ENCODE data around the gene TP53RK.
"Not testable (repeated sequence)": the region's sequence is repeated elsewhere in the genome, so short reads cannot be mapped to it uniquely, and the experiment has no call there.

Gene TP53RK

DNA sequence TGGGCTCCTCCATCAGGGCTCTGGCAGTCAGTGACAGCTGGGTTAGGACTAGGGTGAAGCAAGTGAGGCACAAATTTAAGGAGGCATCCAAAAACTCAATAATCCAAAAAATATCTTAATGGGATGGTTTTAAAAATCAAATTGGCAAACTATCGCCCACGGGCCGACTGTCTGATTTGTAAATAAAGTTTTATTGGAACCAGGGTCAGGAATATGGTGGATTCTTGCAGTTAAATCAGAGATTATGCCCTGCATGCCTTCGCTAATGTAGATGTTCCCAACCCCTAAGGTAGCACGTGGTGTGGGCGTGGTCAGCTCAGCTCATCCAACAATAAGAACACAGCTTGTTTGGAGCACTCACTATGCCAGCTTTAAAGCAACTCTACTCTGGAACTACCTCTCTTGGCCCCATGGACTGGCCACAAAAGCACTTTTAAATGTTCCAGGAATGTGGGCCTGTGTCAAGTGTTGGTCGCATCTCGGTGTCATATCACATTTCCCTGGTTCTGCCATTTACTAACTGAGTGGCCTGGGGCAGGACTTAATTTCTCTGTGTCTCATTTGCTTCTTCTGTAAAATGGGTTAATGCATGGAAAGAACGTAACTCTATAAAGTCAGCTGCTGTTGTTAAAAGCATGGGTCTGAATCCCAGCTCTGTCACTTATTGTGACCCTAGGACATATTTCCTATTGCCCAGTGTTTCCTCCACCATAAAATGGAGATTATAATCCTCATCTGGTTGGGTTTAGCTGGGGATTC is 7.0 kb downstream of the TP53RK start:
- DNase-seq: no peak

DNA sequence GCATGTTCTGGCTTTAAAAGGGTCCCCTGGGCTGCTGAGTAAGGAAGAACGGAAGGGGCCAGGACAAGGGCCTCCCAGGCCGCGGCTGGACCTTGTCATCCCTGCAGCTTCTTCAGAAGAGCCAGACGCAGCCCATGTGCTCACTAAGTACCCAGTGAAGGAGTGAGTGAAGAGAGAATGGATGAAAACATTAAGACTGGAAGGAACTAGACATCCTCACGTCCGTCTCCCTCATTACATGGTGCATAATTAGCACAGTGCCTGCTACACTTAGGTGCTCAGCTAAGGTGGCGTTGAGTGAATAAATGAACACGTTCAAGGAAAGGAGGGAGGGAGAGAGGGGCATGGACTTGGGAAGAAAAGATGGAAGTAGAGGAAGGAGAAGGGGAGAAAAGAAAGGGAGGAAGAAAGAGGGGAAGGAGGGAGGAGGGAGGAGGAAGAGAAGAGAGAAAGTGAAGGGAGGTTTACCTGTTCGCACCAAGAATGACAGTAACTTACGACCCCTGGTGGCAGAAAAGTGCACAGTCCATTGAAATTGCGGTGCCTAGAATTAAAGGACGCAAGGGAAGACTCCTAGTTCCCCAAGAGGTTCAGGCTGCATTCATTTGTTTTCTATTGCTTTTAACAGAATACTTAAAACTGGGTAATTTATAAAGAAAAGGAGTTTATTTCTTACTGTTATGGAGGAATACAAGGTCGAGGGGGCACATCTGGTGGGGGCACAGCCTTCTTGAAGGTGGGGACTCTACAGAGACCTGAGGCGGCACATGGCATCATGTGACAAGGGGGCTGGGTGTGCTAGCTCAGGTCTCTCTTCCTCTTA is 8.0 kb downstream of the TP53RK start:
- peak; percentile 46 for DNase-seq

DNA sequence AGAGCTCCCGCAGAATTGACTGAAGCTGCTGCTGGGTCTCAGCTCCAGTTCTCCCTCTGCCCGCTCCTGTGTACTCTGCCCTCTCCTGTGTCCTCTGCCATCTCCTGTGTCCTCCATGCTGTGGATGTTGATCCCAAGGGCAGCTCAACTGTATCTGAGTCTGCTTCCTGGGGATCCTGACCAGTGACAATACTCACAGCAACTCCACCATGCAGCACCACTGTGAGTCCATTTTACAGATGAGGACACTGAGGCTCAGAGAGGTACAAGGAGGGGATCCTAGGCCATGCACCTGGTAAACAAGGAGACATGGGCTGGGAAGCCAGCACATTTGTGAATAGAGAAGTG is 8.6 kb downstream of the TP53RK start:
- DNase-seq: no peak

DNA sequence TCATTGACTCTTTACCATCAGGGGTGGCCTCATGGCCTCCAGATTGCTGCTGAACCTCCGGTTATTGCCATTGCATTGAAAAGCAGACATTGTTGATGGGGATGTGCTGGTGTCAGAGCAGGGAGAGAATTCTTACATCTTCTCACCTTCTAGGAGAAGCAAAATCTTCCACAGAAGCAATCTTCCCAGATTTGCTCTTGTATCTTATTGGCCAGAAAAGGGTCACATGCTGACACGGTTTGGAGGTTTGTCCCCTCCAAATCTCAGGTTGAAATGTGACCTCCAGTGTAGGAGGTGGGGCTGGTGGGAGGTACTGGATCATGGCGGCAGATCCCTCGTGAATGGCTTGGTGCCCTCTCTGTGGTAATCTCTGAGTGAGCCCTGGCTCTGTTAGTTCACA is 10.7 kb downstream of the TP53RK start:
- DNase-seq: no peak

DNA sequence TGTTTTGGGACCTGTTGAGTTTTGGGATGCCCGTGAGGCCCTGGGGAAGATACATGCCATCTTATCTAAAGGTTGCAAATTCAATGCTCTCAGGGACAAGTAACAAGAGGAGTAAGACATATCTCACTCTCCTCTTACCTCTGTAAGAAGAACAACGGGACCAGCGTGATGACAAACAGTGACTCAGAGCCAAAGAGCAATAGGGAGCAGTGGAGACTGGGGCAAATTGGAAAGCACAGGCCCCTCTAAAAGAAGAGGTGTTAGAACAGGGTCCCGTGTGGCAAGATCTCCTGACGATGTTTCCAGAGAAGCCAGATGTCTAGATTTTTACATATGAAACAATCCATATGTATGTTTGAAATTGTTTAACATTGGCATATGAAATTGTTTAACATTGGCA is 11.6 kb downstream of the TP53RK start:
- DNase-seq: no peak

DNA sequence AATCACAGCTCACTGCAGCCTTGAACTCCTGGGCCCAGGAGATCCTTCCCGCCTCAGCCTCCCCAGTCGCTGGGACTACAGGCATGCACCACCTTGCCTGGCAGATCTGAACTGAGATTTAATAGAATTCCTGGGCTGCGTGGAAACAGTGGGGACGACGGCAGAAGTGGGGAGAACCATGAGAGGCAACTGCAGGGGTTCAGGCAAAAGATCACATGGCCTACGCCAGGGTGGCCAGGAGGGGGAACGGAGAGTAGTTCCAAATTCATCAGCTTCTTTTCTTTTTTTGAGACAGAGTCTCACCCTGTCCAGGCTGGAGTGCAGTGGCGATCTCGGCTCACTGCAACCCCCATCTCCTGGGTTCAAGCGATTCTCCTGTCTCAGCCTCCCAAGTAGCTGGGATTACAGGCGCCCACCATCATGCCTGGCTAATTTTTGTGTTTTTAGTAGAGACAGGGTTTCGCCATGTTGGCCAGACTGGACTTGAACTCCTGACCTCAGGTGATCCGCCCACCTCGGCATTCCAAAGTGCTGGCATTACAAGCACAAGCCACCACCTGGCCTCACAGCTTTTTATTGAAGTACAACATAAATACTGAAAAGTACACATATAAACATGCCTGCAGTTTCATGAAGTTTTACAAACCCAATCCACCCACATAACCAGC is 12.5 kb downstream of the TP53RK start:
- DNase-seq: not testable (repeated sequence)

DNA sequence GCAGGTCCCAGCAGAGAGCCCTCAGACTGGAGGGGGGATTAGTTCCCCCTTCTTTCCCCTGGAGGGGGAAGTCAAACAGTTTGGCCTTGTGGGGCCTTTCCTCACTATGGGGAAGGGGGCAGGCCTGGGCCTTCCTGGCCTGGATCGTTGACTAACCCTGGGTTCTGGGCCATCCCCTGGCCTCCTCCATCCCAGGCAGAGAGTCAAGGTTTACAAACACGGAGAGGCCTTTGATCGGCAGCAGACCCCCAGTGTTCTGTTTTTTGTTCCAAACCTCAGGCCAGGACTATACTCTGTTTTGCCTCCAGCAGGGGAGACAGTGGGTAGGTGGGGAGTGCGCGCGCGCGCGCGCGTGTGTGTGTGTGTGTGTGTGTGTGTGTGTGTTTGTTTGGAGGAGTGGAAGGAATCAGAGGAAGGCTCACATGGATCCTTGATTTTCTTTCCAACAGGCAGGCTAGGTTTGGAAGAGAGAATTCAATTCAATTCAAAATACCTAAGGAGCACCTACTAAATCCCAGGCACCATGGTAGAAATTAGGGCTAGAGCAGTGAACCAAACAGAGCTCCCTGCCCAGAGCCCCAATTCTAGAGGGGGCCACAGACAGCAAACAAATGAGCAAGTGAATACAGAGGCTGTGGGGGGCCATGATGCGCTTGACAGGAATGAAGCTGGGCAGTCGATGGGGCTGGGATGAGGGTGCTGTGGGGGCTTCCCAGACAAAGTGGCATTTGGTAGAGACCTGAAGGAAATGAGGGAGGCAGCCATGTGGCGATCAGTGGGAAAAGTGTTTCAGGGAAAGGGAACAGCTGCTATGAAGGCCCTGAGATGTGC is 14.8 kb downstream of the TP53RK start:
- DNase-seq: peak; percentile 13

DNA sequence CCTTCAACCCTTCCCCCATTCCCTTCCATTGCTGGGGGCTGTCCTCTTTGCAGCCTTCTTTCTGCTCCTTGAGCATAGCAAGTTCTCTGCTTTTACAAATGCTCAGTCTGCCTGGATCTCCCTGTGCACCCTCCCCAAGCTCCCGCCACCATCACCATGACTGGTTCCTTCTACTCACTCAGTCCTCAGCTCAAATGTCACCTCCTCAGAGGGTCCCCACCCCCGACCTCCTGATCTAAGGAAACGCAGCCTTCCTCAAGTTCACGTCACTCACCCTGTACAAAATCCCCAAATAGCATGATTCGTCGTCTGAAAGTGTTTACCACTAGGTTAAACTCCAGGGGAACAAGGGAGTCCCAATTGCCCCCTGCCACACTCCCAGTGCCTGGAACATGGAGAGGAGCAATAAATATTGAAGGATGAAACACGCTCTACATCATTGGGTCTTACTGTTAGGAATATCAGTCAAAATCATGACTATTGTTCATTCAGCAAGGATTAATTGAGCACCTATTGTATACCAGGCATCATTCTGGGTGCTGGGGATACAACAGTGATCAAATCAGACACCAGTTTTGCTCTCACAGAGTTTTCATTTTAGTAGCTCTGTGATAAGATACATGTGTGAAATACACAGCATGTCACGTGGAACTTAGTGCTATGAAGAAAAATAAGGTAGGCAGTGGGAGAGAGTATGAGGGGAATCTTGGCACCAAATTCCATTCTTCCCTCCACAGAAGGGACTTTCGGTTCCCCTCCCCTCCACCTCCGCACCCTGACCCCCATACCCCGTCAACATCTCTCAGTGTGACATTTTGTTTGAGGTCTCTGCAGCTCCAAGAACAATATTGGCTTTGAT is 15.6 kb downstream of the TP53RK start:
- DNase-seq: no peak

DNA sequence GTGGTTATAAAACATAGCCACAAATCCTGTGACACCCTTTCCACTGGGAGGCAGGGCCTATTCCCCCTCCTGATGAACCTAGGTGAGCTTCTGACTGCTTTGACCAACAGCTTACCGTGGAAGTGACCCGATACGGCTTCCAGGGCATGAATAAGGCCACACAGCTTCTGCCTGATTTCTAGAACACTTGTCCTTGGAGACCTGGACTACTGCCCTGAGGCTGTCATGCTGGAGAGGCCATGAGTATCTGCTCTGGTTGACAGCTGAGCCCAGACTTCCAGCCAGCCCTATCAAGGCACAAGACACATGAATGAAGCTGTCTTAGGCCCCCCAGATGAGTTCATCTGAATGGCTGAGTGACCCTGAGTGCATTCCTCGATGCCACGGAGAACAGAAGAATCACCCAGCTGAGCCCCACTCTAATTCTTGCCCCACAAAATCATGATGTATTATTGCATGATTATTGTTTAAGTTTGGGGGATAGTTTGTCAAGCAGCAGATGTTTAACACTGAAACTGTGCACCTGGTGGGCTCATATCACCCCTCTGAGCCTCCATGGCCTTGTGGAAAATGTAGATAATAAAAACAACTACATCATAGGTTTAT is 16.6 kb downstream of the TP53RK start:
- DNase-seq: no peak

DNA sequence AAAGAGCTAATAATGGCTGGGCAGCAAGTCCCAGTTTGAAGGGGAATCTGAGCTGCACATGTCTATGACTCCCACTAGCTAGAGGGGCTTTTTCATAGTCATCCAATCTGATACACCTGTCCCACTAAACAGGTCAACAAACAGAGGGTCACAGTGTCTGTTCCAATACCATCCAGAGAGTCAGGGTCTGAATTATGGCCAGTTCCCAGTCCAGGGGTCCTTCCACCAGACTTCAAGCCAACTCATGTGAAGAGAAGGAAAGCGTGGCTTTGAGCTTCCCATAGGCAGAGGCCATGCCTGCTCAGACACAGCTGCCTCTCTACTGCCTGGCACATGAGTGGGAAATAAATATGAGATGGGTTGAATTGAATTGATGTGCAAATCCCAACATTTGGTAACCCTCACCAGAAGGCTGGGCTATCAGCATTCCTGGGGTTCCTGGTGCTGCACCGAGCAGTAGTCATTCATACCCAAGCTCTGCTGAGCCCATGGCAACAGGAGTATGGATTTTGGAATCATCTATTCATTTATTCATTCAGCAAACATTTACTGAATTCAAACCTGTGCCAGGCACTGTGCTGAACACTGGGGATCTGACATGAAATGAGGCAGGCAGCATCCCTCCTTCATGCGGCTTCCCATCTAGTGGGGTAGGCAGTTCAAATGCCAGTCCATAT is 17.2 kb downstream of the TP53RK start:
- DNase-seq: no peak

DNA sequence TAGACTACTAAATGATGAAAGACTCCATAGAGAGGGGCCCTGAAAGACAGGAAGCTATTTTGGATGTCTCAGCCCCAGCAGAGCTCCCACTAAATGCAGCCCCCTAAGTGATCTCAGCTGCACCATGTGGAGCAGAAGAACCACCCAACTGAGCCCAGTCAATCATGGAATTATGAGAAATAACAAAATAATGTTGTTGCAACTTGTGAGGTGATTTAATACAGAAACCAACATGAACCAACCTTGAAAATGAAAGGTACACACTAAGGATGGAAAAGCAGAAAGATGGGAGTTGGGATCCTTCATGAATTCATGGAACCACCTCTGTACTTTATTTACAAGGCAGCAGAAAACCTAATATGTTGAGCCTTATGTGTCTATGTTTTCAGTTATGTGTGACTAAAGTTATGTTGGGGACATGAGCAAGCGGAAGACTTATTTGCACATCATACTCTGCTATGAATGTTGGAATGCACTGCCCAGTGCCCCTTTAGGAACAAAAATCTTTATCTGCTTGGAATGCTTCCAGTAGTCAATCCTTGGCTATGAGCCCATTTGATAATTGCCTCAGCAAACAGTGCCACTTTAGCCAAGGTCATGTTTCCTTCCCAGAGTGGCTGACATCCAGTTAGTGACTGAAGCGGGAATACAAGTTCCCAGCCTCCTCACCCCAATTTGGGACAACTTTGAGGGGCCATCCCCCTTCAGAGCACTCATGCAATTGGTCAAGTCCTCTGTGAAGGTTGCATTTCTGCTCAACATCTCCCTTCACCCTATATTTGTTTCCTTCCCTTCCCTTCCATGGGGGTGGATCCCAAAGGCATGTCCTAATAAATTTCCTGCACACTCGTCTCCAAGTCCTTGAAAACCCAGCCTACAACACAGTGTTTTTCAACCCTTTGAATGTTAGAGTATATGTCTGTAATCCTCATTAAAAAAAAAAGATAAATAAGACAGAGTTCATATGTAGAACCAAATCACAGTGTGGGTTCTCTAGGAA is 18.4 kb downstream of the TP53RK start:
- DNase-seq: no peak

DNA sequence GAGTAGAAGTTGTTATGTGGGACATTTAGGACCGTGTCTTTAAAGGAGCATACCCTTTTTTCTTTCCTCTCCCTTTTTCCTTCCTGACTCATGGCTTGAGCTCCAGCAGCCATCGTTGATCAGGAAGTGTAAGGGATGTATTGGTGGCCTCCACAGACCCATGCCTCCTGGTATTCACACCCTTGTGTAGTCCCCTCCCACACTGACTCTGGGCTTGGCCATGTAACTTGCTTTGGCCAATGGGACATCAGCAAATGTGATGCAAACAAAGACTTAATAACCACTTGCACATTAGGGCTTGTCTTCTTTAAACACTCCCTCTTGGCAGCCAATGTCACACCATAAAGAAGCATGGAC is 19.0 kb downstream of the TP53RK start:
- DNase-seq: no peak

DNA sequence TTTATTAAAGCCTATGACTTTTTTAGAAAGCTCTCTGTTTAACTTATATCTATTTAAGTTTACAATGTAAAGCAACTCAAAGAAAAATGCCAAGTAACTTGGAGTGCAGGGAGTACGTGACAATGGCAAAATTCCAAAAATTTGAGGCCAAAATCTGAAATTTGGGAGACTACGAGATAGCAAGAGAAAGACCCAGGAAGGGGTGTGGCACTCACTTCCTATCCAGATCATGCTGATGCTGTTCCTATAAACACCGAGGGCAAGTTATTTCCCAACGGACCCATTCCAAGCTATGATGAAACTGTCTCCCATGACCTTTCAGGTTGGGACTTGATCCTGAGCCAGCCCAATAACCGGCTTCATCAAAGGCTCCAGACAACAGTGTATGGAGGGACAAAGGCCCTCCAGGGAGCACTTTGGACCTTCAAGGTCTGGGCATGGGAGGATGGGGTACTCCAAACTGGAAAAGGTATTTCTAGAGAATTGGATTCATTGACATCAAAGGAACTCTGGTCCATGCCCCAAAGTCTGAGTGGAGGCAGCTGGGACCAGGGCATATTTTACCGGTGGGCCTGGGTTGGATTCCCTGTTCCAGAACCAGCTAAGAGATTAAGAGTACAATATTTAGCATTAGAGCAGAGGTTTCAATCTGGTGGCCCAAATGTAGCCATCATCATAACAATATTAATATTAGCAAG is 22.3 kb downstream of the TP53RK start:
- no peak for DNase-seq

DNA sequence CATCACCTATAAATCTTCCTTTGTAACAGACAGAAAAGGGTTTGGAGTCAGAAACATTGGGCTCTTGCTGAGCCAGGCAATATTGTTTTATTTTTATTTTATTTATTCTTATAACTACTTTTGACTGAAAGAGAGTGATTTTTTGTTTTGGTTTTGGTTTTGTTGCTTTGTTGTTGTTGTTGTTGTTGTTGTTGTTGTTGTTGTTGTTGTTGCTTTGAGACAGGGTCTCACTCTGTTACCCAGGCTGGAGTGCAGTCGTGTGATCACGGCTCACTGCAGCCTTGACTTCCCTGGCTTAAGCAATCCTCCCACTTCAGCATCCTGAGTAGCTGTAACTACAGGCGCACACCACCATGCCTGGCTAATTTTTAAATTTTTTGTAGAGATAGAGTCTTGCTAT is 22.9 kb downstream of the TP53RK start:
- no peak for DNase-seq

DNA sequence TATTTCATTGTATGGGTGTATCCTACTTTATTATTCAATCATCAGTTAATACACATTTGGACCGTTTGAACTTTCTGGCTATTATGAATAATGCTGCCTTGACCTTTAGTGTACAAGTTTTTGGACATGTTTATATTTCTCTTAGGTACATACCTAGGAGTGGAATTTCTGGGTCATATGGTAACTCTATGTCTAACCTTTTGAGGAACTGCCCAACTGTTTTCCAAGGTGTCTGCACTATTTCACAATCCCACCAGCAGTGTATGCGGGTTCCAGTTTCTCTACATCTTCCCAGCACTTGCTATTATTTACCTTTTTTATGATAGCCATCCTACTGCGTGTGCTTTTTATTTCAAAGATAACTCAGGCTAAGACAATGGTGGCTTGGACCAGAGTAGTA is 23.6 kb downstream of the TP53RK start:
- no peak for DNase-seq

DNA sequence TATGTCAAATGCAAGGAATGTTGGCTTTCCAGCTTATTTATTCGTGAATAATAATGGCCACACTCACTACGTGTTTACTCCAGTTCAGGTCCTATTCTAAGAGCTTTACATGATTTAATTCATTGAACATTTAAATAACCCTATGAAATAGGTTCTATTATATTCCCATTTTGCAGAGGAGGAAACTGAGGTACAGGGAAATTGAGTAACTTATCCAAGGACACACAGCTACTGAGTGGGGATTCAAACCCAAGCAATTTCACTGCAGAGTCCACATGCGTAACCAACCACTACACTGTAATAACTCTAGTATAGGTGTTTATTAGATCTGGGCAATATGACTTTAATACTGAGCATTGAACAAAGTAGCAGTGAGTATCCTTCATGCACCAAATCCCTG is 25.7 kb downstream of the TP53RK start:
- DNase-seq: no peak

DNA sequence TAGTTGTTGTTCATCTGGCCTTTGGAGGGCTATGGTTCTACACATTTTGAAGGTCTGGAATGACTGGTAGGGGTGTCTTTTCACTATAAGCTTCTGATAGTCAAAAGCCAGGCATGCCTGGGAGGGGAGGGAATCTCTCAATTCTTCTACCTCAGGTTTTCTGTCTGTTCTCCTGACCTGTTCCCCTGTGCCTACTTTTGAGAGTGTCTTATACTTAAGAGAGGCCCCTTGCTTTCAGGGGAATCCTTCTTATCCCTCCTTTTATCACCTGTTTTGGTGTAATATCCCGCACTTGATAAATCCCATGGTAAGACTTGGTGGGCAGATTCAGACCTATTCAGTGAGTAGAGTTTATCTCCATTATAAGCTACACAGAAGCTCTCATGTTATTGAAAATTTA is 27.6 kb downstream of the TP53RK start:
- no peak for DNase-seq

DNA sequence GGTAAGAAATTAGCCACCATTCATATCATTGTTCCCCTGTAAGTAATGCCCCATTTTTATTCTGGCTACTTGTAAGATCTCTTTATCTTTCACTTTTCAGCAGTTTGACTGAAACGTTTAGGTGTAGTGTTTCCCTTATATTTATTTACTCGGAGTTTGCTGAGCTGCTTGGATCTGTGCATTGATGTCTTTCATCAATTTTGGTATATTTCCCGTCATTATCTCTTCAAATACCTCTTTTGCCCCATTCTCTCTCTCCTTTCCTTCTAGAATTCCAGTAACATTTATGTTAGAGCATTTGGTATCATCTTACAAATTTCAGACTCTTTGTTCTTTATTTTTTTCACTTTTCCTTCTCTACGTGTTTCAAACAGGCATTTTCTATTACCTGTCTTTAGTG is 28.8 kb downstream of the TP53RK start:
- no peak for DNase-seq

DNA sequence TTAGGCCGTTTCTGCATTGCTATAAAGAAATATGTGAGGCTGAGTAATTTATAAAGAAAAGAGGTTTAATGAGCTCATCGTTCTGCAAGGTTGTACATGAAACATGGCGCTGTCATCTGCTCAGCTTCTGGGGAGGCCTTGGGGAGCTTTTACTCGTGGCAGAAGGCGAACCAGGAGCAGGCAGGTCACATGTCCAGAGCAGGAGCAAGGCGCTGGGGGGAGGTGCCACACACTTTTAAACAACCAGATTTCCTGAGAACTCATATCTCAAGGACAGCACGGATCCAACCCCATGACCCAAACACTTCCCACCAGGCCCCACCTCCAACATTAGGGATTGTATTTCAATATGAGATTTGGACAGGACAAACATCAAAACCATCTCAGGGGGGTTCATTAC is 31.6 kb downstream of the TP53RK start:
- DNase-seq: no peak
